Measurements from ENCODE around the gene CTDP1.
"Not testable (repeated sequence)": the region's sequence is repeated elsewhere in the genome, so short reads cannot be mapped to it uniquely, and the experiment has no call there.

Gene CTDP1

DNA sequence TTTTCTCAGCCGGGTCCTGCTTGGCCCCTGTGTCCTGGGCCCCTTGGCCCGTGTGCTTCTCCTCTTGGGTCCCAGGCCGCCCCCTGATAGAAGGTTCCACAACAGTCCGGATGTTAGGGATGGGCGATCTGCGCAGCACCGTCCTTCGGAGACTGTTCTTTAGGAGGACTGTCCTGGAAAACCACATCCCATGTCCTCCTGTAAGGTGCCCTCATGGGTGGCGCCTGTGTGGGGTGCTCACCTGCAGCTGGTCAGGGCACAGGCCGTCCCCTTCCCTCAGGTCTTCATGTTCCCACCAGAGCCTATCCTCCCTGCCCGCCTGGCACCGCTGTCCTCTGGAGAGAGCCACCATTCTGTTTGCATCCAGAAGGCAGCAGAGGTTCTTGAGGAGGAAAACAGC, 50.0 kb downstream of the CTDP1 start:
- peaks cover 4 to 31% (median 9%) of the 10 kb centered on the region in 5 donors for H3K9me3 ChIP-seq (ENCODE audit: control insufficient read depth in 5 of 5, low read length in 5 of 5)
- H3K4me3 ChIP-seq (ENCODE audit: low read depth in 1 of 5, low read length in 5 of 5): no peak overlapping the region

DNA sequence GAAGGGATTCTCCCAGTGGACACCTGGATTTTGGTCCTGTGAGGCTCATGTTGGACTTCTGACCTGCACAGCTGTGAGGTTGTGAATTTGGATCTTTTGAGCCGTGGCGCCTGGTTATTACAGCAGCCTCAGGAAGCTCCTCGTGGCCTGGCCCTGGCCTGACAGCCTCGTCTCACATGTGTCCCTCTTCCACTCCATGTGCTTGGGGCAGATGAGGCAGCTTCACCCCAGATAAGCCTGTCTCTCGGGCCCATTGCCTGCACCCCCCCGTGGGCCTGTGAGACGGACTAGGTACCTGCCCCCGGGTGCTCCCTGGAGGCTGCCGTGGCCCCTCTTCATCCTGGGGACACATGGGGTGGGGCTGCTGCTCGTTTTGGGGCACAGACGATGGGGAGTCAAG, 51.2 kb downstream of the CTDP1 start:
- Histone ChIP-seq H3K27me3 (ENCODE audit: control insufficient read depth in 5 of 5, insufficient read depth in 4 of 5, low read length in 5 of 5) (peaks cover 0 to 6% (median 0%) of the 10 kb centered on the region in 5 donors), H3K27ac (ENCODE audit: low read depth, low read length) (no peak overlapping the region), H3K4me1 (ENCODE audit: control insufficient read depth in 5 of 5, insufficient read depth in 5 of 5, low read length in 5 of 5) (peaks cover 0 to 12% (median 0%) of the 10 kb centered on the region in 5 donors), H3K9me3 (ENCODE audit: control insufficient read depth in 5 of 5, low read length in 5 of 5) (peaks cover 4 to 36% (median 9%) of the 10 kb centered on the region in 5 donors), H3K9ac (ENCODE audit: low read length in 5 of 5) (no peak overlapping the region), H3K36me3 (ENCODE audit: control insufficient read depth in 5 of 5, insufficient read depth in 5 of 5, low read length in 5 of 5) (peaks cover 4 to 80% (median 65%) of the 10 kb centered on the region in 5 donors), H3K4me3 (ENCODE audit: low read depth in 1 of 5, low read length in 5 of 5) (peak overlapping the region in 1 of 5 donors; percentile 26)

More for the DNA sequence above, 50.0 kb downstream of the CTDP1 start:
- Histone ChIP-seq H3K4me1 (ENCODE audit: control insufficient read depth in 5 of 5, insufficient read depth in 5 of 5, low read length in 5 of 5) (peaks cover 0 to 12% (median 0%) of the 10 kb centered on the region in 5 donors), H3K36me3 (ENCODE audit: control insufficient read depth in 5 of 5, insufficient read depth in 5 of 5, low read length in 5 of 5) (peaks cover 4 to 79% (median 58%) of the 10 kb centered on the region in 5 donors), H3K27ac (ENCODE audit: low read depth, low read length) (no peak overlapping the region), H3K27me3 (ENCODE audit: control insufficient read depth in 5 of 5, insufficient read depth in 4 of 5, low read length in 5 of 5) (peaks cover 0 to 6% (median 0%) of the 10 kb centered on the region in 5 donors), H3K9ac (ENCODE audit: low read length in 5 of 5) (no peak overlapping the region)

DNA sequence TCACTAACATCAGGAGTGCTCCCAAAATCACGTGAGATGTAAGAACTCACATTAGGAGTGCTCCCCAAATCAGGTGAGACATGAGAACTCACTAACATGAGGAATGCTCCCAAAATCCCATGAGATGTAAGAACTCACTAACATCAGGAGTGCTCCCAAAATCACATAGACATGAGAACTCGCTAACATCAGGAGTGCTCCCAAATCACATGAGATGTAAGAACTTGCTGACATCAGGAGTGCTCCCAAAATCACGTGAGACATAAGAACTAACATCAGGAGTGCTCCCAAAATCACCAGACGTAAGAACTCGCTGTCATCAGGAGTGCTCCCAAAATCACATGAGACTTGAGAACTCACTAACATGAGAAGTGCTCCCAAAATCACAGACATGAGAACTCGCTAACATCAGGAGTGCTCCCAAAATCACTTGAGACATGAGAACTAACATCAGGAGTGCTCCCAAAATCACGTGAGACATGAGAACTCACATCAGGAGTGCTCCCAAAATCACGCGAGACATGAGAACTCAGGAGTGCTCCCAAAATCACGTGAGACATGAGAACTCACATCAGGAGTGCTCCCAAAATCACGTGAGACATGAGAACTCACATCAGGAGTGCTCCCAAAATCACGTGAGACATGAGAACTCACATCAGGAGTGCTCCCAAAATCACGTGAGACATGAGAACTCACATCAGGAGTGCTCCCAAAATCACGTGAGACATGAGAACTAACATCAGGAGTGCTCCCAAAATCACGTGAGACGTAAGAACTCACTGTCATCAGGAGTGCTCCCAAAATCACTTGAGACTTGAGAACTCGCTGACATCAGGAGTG, 52.5 kb downstream of the CTDP1 start:
- H3K27ac ChIP-seq (ENCODE audit: low read depth, low read length); H3K4me3 ChIP-seq (ENCODE audit: low read depth in 1 of 5, low read length in 5 of 5); H3K27me3 ChIP-seq (ENCODE audit: control insufficient read depth in 5 of 5, insufficient read depth in 4 of 5, low read length in 5 of 5): not testable (repeated sequence)
- peaks cover 4 to 36% (median 9%) of the 10 kb centered on the region in 5 donors for H3K9me3 ChIP-seq (ENCODE audit: control insufficient read depth in 5 of 5, low read length in 5 of 5)
- peaks cover 0 to 11% (median 0%) of the 10 kb centered on the region in 5 donors for H3K4me1 ChIP-seq (ENCODE audit: control insufficient read depth in 5 of 5, insufficient read depth in 5 of 5, low read length in 5 of 5)
- peak overlapping the region in 1 of 5 donors; percentile 48 for H3K9ac ChIP-seq (ENCODE audit: low read length in 5 of 5)
- peaks cover 4 to 86% (median 78%) of the 10 kb centered on the region in 5 donors for H3K36me3 ChIP-seq (ENCODE audit: control insufficient read depth in 5 of 5, insufficient read depth in 5 of 5, low read length in 5 of 5)

DNA sequence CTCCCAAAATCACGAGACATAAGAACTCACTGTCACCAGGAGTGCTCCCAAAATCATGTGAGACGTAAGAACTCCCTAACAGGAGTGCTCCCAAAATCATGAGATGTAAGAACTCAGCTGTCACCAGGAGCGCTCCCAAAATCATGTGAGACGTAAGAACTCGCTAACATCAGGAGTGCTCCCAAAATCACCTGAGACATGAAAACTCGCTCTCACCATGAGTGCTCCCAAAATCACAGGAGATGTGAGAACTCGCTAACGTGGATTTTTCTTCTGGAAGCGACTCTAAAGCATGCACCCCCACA, 53.1 kb downstream of the CTDP1 start:
- Histone ChIP-seq H3K4me3 (ENCODE audit: low read depth in 1 of 5, low read length in 5 of 5) (peak overlapping the region in 2 of 5 donors; percentile 14 to 19), H3K27ac (ENCODE audit: low read depth, low read length) (no peak overlapping the region), H3K36me3 (ENCODE audit: control insufficient read depth in 5 of 5, insufficient read depth in 5 of 5, low read length in 5 of 5) (peaks cover 4 to 86% (median 80%) of the 10 kb centered on the region in 5 donors), H3K4me1 (ENCODE audit: control insufficient read depth in 5 of 5, insufficient read depth in 5 of 5, low read length in 5 of 5) (peaks cover 0 to 9% (median 0%) of the 10 kb centered on the region in 5 donors), H3K9ac (ENCODE audit: low read length in 5 of 5) (peak overlapping the region in 1 of 5 donors; percentile 48), H3K9me3 (ENCODE audit: control insufficient read depth in 5 of 5, low read length in 5 of 5) (peaks cover 4 to 32% (median 9%) of the 10 kb centered on the region in 5 donors), H3K27me3 (ENCODE audit: control insufficient read depth in 5 of 5, insufficient read depth in 4 of 5, low read length in 5 of 5) (peaks cover 0 to 4% (median 0%) of the 10 kb centered on the region in 5 donors)

DNA sequence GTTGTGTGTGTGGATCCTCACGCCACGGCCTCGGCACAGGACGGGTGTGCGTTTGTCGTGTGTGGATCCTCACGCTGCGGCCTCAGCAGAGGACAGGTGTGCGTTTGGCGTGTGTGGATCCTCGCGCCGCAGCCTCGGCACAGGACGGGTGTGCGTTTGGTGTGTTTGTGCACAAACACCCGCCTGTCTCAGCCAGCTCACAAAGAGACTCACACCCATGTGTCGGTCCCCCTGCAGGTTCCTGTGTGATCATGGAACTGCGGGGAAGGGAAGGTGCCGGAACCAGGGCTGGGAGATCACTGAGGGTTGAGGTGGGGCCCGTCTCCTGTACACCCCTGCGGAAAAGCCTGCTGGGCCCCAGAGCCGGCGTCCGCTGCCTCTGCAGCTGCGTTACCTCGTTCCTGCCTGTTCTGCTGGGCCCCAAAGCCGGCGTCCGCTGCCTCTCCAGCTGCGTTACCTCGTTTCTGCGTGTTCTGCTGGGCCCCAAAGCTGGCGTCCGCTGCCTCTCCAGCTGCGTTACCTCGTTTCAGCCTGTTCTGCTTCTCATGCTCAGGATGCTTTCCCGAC, 53.6 kb downstream of the CTDP1 start:
- Histone ChIP-seq H3K4me1 (ENCODE audit: control insufficient read depth in 5 of 5, insufficient read depth in 5 of 5, low read length in 5 of 5) (peaks cover 0 to 9% (median under 1%) of the 10 kb centered on the region in 5 donors), H3K4me3 (ENCODE audit: low read depth in 1 of 5, low read length in 5 of 5) (peak overlapping the region in 2 of 5 donors; percentile 14 to 19), H3K9me3 (ENCODE audit: control insufficient read depth in 5 of 5, low read length in 5 of 5) (peaks cover 4 to 32% (median 9%) of the 10 kb centered on the region in 5 donors)

DNA sequence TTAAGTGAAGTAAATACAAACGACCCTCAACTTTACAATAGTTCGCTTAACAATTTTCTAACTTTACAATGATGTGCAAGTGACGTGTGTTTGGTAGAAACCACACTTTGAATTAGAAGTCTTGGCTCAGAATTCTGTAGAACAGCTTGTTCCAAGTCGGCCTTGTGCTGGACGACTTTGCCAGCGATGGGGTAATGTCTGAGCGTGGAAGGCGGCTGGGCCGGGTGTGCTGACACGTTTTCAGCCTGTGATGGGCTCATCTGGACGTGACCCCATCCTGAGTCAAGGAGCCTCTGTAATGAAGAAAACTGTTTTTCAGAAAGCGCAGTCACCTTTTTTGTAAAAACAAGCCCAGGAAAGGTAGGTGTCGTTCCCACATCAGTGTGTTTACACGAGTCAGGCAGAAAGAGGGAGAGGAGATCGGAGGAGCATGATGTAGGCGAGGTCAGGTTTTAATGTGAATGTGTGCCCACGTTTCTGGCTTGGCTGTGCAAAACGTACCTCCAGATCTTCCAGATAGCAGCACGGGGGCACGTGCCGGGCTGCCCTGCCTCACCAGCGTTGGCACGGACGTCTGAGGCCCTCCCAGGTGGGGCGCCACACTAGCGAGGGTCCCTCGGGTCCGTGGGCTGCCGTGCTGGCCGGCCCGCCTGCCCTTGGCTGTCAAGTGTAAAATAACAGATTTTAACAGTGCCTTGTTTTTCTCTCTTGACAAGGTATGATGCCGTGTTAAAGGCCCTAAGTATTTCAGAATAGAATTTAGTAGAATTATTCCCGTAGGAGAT, 54.6 kb downstream of the CTDP1 start:
- H3K36me3 ChIP-seq (ENCODE audit: control insufficient read depth in 5 of 5, insufficient read depth in 5 of 5, low read length in 5 of 5): peaks cover 4 to 88% (median 81%) of the 10 kb centered on the region in 5 donors
- H3K4me1 ChIP-seq (ENCODE audit: control insufficient read depth in 5 of 5, insufficient read depth in 5 of 5, low read length in 5 of 5): peaks cover 0 to 18% (median 5%) of the 10 kb centered on the region in 5 donors
- no peak overlapping the region for H3K27ac ChIP-seq (ENCODE audit: low read depth, low read length)
- peaks cover 0 to 4% (median 0%) of the 10 kb centered on the region in 5 donors for H3K27me3 ChIP-seq (ENCODE audit: control insufficient read depth in 5 of 5, insufficient read depth in 4 of 5, low read length in 5 of 5)
- peaks cover 4 to 32% (median 9%) of the 10 kb centered on the region in 5 donors for H3K9me3 ChIP-seq (ENCODE audit: control insufficient read depth in 5 of 5, low read length in 5 of 5)
- no peak overlapping the region for H3K9ac ChIP-seq (ENCODE audit: low read length in 5 of 5)
- H3K4me3 ChIP-seq (ENCODE audit: low read depth in 1 of 5, low read length in 5 of 5): no peak overlapping the region

More for the DNA sequence above, 53.6 kb downstream of the CTDP1 start:
- Histone ChIP-seq H3K36me3 (ENCODE audit: control insufficient read depth in 5 of 5, insufficient read depth in 5 of 5, low read length in 5 of 5) (peaks cover 4 to 88% (median 84%) of the 10 kb centered on the region in 5 donors), H3K27ac (ENCODE audit: low read depth, low read length) (no peak overlapping the region), H3K9ac (ENCODE audit: low read length in 5 of 5) (no peak overlapping the region), H3K27me3 (ENCODE audit: control insufficient read depth in 5 of 5, insufficient read depth in 4 of 5, low read length in 5 of 5) (peaks cover 0 to 4% (median 0%) of the 10 kb centered on the region in 5 donors)

DNA sequence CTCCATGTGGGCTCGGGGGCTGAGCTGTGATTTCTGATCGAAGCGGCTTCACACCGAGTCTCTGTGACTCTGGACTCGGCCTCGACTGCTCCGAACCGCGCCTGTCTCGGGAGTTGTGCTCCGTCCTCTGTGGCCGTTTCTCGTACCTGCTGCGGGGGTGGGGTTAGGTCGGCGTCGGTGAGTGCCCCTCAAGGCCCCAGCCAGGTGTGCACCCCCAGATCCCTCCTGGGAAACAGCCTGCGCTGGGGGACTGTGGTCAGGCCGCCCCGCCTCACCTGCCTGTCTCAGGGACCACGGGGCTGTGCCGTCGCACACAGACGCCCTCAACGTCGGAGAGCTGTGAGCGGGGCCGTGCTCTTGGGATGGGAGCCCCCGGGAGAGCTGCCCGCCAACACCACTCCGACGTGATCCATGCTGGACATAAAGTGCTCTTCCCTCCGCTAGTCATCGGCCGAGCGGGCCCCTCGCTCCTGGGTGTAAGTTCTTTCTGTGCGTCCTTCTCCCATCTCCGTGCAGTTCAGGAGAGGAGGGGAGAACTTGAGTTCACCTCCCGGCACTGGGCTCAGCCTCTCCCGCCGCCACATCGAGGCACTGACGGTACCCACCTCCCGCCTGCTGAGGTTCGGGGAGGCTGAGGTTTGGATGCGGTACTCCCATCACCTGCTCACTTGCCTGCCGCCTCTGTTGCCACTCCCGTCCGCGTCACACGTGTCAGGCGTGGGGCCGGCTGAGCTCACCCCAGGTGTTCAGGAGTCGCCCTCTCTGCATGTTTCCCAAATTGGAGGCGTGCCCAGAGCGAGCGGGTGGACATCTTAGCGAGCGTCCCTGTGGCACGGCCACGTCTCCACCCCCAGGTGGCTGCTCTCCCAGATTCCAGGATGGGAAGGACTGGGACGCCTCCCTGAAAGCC, 55.7 kb downstream of the CTDP1 start:
- Histone ChIP-seq H3K9me3 (ENCODE audit: control insufficient read depth in 5 of 5, low read length in 5 of 5) (peaks cover 4 to 32% (median 9%) of the 10 kb centered on the region in 5 donors), H3K4me3 (ENCODE audit: low read depth in 1 of 5, low read length in 5 of 5) (no peak overlapping the region), H3K9ac (ENCODE audit: low read length in 5 of 5) (no peak overlapping the region), H3K4me1 (ENCODE audit: control insufficient read depth in 5 of 5, insufficient read depth in 5 of 5, low read length in 5 of 5) (peaks cover 0 to 18% (median 5%) of the 10 kb centered on the region in 5 donors), H3K27ac (ENCODE audit: low read depth, low read length) (no peak overlapping the region), H3K36me3 (ENCODE audit: control insufficient read depth in 5 of 5, insufficient read depth in 5 of 5, low read length in 5 of 5) (peaks cover 4 to 83% (median 75%) of the 10 kb centered on the region in 5 donors), H3K27me3 (ENCODE audit: control insufficient read depth in 5 of 5, insufficient read depth in 4 of 5, low read length in 5 of 5) (peaks cover 0 to 4% (median 0%) of the 10 kb centered on the region in 5 donors)

DNA sequence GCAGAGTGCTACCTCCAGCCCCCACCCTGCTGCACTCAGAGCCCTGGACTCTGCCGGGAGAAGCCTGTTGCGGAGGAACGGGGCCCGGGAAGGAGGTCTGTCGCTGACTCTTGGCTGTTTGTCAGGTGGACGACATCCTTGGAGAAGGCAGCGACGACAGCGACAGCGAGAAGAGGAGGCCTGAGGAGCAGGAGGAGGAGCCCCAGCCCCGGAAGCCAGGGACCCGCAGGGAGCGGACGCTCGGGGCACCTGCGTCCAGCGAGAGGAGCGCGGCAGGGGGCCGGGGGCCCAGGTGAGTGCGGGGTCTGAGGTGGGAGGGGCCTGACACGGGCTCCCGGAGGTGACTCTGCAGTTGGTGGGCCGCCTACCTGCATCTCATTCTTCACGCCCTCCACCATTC, 56.6 kb downstream of the CTDP1 start:
- Histone ChIP-seq H3K9me3 (ENCODE audit: control insufficient read depth in 5 of 5, low read length in 5 of 5) (peaks cover 4 to 27% (median 9%) of the 10 kb centered on the region in 5 donors), H3K36me3 (ENCODE audit: control insufficient read depth in 5 of 5, insufficient read depth in 5 of 5, low read length in 5 of 5) (peaks cover 4 to 83% (median 73%) of the 10 kb centered on the region in 5 donors), H3K27me3 (ENCODE audit: control insufficient read depth in 5 of 5, insufficient read depth in 4 of 5, low read length in 5 of 5) (peaks cover 0 to 4% (median 0%) of the 10 kb centered on the region in 5 donors), H3K9ac (ENCODE audit: low read length in 5 of 5) (no peak overlapping the region), H3K4me1 (ENCODE audit: control insufficient read depth in 5 of 5, insufficient read depth in 5 of 5, low read length in 5 of 5) (peaks cover 0 to 18% (median 5%) of the 10 kb centered on the region in 5 donors), H3K4me3 (ENCODE audit: low read depth in 1 of 5, low read length in 5 of 5) (no peak overlapping the region), H3K27ac (ENCODE audit: low read depth, low read length) (no peak overlapping the region)

DNA sequence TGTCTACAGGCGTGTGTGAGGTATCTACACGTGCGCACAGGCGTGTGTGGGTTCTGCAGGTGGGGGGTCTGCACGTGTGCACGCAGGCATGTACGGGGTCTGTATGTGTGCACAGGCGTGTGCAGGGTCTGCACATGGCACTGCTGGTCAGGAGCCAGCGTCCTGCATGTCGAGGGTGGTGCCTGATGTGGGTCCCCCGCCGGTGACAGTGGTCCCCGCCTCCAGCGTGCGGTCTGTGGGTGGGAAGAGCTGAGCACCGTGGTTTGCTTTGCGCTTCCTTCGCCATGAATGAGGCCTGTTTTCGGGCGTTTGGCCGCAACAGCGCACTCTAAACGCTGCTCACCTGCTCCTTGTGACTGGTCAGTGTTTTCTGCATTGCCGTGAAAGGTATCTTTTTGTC, 57.2 kb downstream of the CTDP1 start:
- Histone ChIP-seq H3K36me3 (ENCODE audit: control insufficient read depth in 5 of 5, insufficient read depth in 5 of 5, low read length in 5 of 5) (peaks cover 3 to 82% (median 72%) of the 10 kb centered on the region in 5 donors), H3K27me3 (ENCODE audit: control insufficient read depth in 5 of 5, insufficient read depth in 4 of 5, low read length in 5 of 5) (peaks cover 0 to 4% (median 0%) of the 10 kb centered on the region in 5 donors), H3K9me3 (ENCODE audit: control insufficient read depth in 5 of 5, low read length in 5 of 5) (peaks cover 3 to 21% (median 6%) of the 10 kb centered on the region in 5 donors), H3K27ac (ENCODE audit: low read depth, low read length) (no peak overlapping the region), H3K4me1 (ENCODE audit: control insufficient read depth in 5 of 5, insufficient read depth in 5 of 5, low read length in 5 of 5) (peaks cover 0 to 18% (median 5%) of the 10 kb centered on the region in 5 donors), H3K9ac (ENCODE audit: low read length in 5 of 5) (no peak overlapping the region), H3K4me3 (ENCODE audit: low read depth in 1 of 5, low read length in 5 of 5) (no peak overlapping the region)
